GM12892 (cell line): ENCODE results near the gene NFE2L2.

ENCODE experiments used
- DNase-seq: peaks from one replicate; pipeline ENCODE4 v3.0.0; 2011; ENCODE audit not compliant: insufficient read length
- FAIRE-seq: peaks from 2 replicates; lab custom pipeline; 2011; peaks lifted over from hg19 to GRCh38; lab: Jason Lieb, UNC
- POLR2A ChIP-seq: IDR thresholded peaks from 2 replicates; pipeline ENCODE4 v1.6.1; 2011; ENCODE audit warnings: low read depth, low read length, control low read depth
- POLR2AphosphoS5 ChIP-seq: IDR thresholded peaks from 2 replicates; pipeline ENCODE4 v1.6.1; 2011; ENCODE audit warnings: low read depth, low read length, control low read depth
- TAF1 ChIP-seq: IDR thresholded peaks from 2 replicates; pipeline ENCODE4 v1.6.1; 2011; ENCODE audit warnings: low read depth, mild to moderate bottlenecking, control low read depth, low read length, borderline replicate concordance

NFE2L2 gene

GRCh38 chr2:177289824-177290628 lies 25.5 kb upstream of the NFE2L2 start:
- FAIRE-seq: peak; percentile 5

GRCh38 chr2:177287814-177288213 lies 23.3 kb upstream of the NFE2L2 start:
- FAIRE-seq (no peak), DNase-seq (no peak)
- no peak for TF ChIP-seq POLR2A
- TF ChIP-seq TAF1: no peak
- no peak for TF ChIP-seq POLR2AphosphoS5

More at GRCh38 chr2:177289824-177290628, 25.5 kb upstream of the NFE2L2 start:
- no peak for TF ChIP-seq POLR2A
- TF ChIP-seq TAF1: no peak
- no peak for TF ChIP-seq POLR2AphosphoS5
- DNase-seq: no peak

GRCh38 chr2:177285892-177286715 lies 21.6 kb upstream of the NFE2L2 start:
- TF ChIP-seq POLR2AphosphoS5: no peak
- TF ChIP-seq TAF1: no peak
- TF ChIP-seq POLR2A: no peak
- FAIRE-seq (no peak), DNase-seq (no peak)

GRCh38 chr2:177284531-177284930 lies 20.0 kb upstream of the NFE2L2 start:
- no peak for DNase-seq
- no peak for FAIRE-seq
- no peak for TF ChIP-seq TAF1
- no peak for TF ChIP-seq POLR2A
- no peak for TF ChIP-seq POLR2AphosphoS5

GRCh38 chr2:177283906-177284305 lies 19.4 kb upstream of the NFE2L2 start:
- no peak for DNase-seq
- TF ChIP-seq POLR2A (no peak), POLR2AphosphoS5 (no peak)
- FAIRE-seq: no peak

GRCh38 chr2:177282787-177283572 lies 18.5 kb upstream of the NFE2L2 start:
- TF ChIP-seq POLR2AphosphoS5 (no peak), POLR2A (no peak), TAF1 (no peak)
- DNase-seq: no peak
- no peak for FAIRE-seq

GRCh38 chr2:177282181-177282641 lies 17.7 kb upstream of the NFE2L2 start:
- TF ChIP-seq POLR2A (no peak), POLR2AphosphoS5 (no peak), TAF1 (no peak)
- FAIRE-seq (no peak), DNase-seq (no peak)

- DNase-seq: no peak
- peak; percentile 91 for FAIRE-seq
- TF ChIP-seq TAF1 (0 out of 2 replicates have a peak, but pooled peaks have one; percentile 8), POLR2AphosphoS5 (no peak; the same call in 1 of the 2 replicates)
Measured at GRCh38 chr2:177281400-177282180, 17.1 kb upstream of the NFE2L2 start.

GRCh38 chr2:177279847-177280246 lies 15.3 kb upstream of the NFE2L2 start:
- TF ChIP-seq POLR2A: no peak
- TF ChIP-seq TAF1: no peak
- no peak for TF ChIP-seq POLR2AphosphoS5
- FAIRE-seq (no peak), DNase-seq (no peak)

- FAIRE-seq (no peak), DNase-seq (no peak)
- TF ChIP-seq POLR2A: no peak
Measured at GRCh38 chr2:177275743-177276055, 11.2 kb upstream of the NFE2L2 start.
